ENCODE results near the gene ACAP3.

GRCh38 chr1:1259119-1259488 lies 48.6 kb downstream of the ACAP3 start:
- TF ChIP-seq, protein P1, sequence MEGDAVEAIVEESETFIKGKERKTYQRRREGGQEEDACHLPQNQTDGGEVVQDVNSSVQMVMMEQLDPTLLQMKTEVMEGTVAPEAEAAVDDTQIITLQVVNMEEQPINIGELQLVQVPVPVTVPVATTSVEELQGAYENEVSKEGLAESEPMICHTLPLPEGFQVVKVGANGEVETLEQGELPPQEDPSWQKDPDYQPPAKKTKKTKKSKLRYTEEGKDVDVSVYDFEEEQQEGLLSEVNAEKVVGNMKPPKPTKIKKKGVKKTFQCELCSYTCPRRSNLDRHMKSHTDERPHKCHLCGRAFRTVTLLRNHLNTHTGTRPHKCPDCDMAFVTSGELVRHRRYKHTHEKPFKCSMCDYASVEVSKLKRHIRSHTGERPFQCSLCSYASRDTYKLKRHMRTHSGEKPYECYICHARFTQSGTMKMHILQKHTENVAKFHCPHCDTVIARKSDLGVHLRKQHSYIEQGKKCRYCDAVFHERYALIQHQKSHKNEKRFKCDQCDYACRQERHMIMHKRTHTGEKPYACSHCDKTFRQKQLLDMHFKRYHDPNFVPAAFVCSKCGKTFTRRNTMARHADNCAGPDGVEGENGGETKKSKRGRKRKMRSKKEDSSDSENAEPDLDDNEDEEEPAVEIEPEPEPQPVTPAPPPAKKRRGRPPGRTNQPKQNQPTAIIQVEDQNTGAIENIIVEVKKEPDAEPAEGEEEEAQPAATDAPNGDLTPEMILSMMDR (IDR thresholded peaks at IDR 0.05; ENCODE audit: low read depth, low read length): no peak
- TF ChIP-seq EZH2phosphoT487 (IDR thresholded peaks at IDR 0.05; ENCODE audit: low read depth): no peak

All from OCI-LY3 (cell line).